ENCODE measurements around the gene INKA1. TPM values are rescaled to one million over a fixed set of nuclear protein-coding genes. Genes with fewer than 3 reads are reported as not detected.

Gene INKA1
- total and polyA plus RNA-seq, 2 of the 8 experiments (the other 6 are each of a cell fraction or from before 2014, with no cell fraction given) = 1.3 to 4.7 TPM

DNA sequence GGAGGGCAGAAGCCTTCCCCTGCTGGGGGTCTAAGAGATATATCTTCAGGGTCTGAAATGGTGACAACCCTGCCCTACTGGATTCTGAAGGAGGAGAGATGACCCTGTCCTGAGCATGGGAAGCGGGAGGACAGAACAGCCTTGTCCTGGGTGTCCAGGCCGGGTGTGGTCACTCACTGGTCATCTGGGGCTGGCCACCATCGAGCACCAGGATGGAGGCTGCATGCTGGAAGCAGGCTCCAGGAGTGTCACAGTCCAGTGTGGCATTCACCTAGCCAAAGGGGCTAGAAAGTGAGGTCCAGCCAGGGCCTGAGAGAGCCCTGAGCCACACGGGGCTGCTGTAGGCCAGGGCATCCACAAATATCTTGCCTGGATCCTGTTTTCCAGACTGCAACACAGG is 8.6 kb upstream of the INKA1 start:
- no peaks in the 10 kb centered on the region for H3K79me2 ChIP-seq (ENCODE audit: control insufficient read depth in 1 of 2, insufficient read depth in 2 of 2, low read length in 2 of 2)
- H3K36me3 ChIP-seq (ENCODE audit: control insufficient read depth in 2 of 4, insufficient read depth in 4 of 4, low read length in 3 of 4) = no peaks in the 10 kb centered on the region
- no peak for DNase-seq (ENCODE audit: low read depth in 1 of 2, low spot score in 2 of 2)
- no peak overlapping the region for H2AK5ac ChIP-seq (ENCODE audit: low read depth, low read length)
- no peak overlapping the region for H3K4ac ChIP-seq (replicated peaks; ENCODE audit: insufficient read length, low read depth, low read length)
- no peak for FAIRE-seq
- no peaks in the 10 kb centered on the region for H3K79me1 ChIP-seq (ENCODE audit: low read depth, low read length)
- H3K18ac ChIP-seq (ENCODE audit: extremely low read depth, low read length) = no peak overlapping the region
- H3K4me3 ChIP-seq (ENCODE audit: extremely low read depth in 1 of 4, insufficient read depth in 2 of 4, low read depth in 3 of 4, low read length in 4 of 4) = no peak overlapping the region
- ChIA-PET POLR2A (ENCODE audit: partially characterized antibody) (interaction anchor here (0.5 to 1.4 kb wide), 5 partner anchors 11 to 83 kb away, joined by 3 to 4 read pairs (median 3); no protein-coding TSS in a partner anchor), CTCF (ENCODE audit: partially characterized antibody) (interaction anchor here (0.6 to 1.9 kb wide), 8 partner anchors 9 to 106 kb away, joined by 3 to 8 read pairs (median 4); partner anchors contain the start of genes INKA1 and IP6K1)
- no peak overlapping the region for H4K91ac ChIP-seq (replicated peaks; ENCODE audit: insufficient read length, low read length)
- H3K23ac ChIP-seq (ENCODE audit: insufficient read length) = no peak overlapping the region
- H3K27ac ChIP-seq (ENCODE audit: low read depth, low read length) = no peak overlapping the region
- no peaks in the 10 kb centered on the region for H3K9me3 ChIP-seq (ENCODE audit: insufficient read depth in 2 of 2, low read depth in 1 of 2, low read length in 1 of 2)
- no peak overlapping the region for H3K14ac ChIP-seq (ENCODE audit: insufficient read length)
- peaks cover 0 to 1% (median 0%) of the 10 kb centered on the region in 4 experiments; a peak in 2 of 7 replicates for H3K27me3 ChIP-seq (replicated peaks in 1 of 4; ENCODE audit: control insufficient read depth in 3 of 4, extremely low read depth in 1 of 4, insufficient read depth in 3 of 4, low read length in 3 of 4)
- TF ChIP-seq BACH1 (IDR thresholded peaks at IDR 0.05; ENCODE audit: low read length) (no peak), BRCA1 (IDR thresholded peaks at IDR 0.05; ENCODE audit: low read depth, low read length) (no peak), SIN3A (conservative IDR thresholded peaks at IDR 0.05 in 1 of 2, IDR thresholded peaks at IDR 0.05 in 1 of 2; ENCODE audit: low read depth in 1 of 2, low read length in 2 of 2) (no peak), POLR2AphosphoS5 (IDR thresholded peaks at IDR 0.05; ENCODE audit: low read depth, low read length) (no peak), TCF12 (IDR thresholded peaks at IDR 0.05; ENCODE audit: low read depth, low read length) (no peak)
- no peak overlapping the region for H2AFZ ChIP-seq (ENCODE audit: low read length)
- no peak overlapping the region for H4K8ac ChIP-seq (ENCODE audit: extremely low read depth, insufficient read depth, low read length)
- 92% methylated on average over 4 of the region's 4 CpGs; no CpG with 5 or more reads in 1 of the 2 experiments for WGBS, 2 experiments (ENCODE audit: extremely low coverage in 1 of 2, insufficient coverage in 1 of 2, insufficient read length in 1 of 2, insufficient replicate concordance in 2 of 2, low coverage in 1 of 2, low lambda C conversion rate in 2 of 2, missing lambda C conversion rate in 1 of 2)
- 0 out of 2 replicates have a peak overlapping the region, but pooled peaks have one; percentile 60 for H2BK12ac ChIP-seq (ENCODE audit: low read depth, low read length)
- H4K20me1 ChIP-seq (replicated peaks in 1 of 2; ENCODE audit: control insufficient read depth in 1 of 2, insufficient read depth in 2 of 2, low read length in 2 of 2) = peaks cover 0 to 2% of the 10 kb centered on the region in 2 experiments
- H3K56ac ChIP-seq (replicated peaks; ENCODE audit: insufficient read length, low read depth, low read length) = no peak overlapping the region
- H2BK5ac ChIP-seq (ENCODE audit: low read depth, low read length) = no peak overlapping the region; the same call in 1 of the 2 replicates
- H2BK20ac ChIP-seq (ENCODE audit: low read length) = no peak overlapping the region
- no peak overlapping the region for H2BK120ac ChIP-seq (replicated peaks; ENCODE audit: low read depth, low read length)
- no peak overlapping the region for H2BK15ac ChIP-seq (ENCODE audit: low read length)
- H3K23me2 ChIP-seq (ENCODE audit: low read depth, low read length) = no peaks in the 10 kb centered on the region
- no peak overlapping the region for H3K9ac ChIP-seq (replicated peaks in 1 of 4; ENCODE audit: extremely low read depth in 1 of 4, low read depth in 3 of 4, low read length in 3 of 4)
- H4K5ac ChIP-seq (ENCODE audit: insufficient read length, low read depth, low read length) = no peak overlapping the region
- no peaks in the 10 kb centered on the region for H3K4me1 ChIP-seq (replicated peaks in 1 of 4; ENCODE audit: control insufficient read depth in 3 of 4, insufficient read depth in 4 of 4, low read length in 3 of 4)
- no peak overlapping the region for H3K4me2 ChIP-seq (ENCODE audit: insufficient read depth in 1 of 2, low read depth in 2 of 2, low read length in 2 of 2)
